HG03571 (cell line): ENCODE data around the gene OBSCN.
"Not testable (repeated sequence)": the region's sequence is repeated elsewhere in the genome, so short reads cannot be mapped to it uniquely, and the experiment has no call there.

ENCODE experiments used
- ATAC-seq: cut with Tn5 transposase; IDR thresholded peaks from one replicate; pipeline ENCODE4 v1.9.1; 2021; ENCODE audit not compliant: unreplicated experiment

OBSCN gene

GRCh38 chr1:228171221-228171891, 36.5 kb upstream of the OBSCN start:
- ATAC-seq = no peak

GRCh38 chr1:228172591-228173527, 35.0 kb upstream of the OBSCN start:
- ATAC-seq = no peak

- ATAC-seq = not testable (repeated sequence)
Observed at GRCh38 chr1:228173528-228174481, 34.0 kb upstream of the OBSCN start.

- ATAC-seq = no peak
Observed at GRCh38 chr1:228174482-228175315, 33.1 kb upstream of the OBSCN start.

GRCh38 chr1:228175316-228176023, 32.4 kb upstream of the OBSCN start:
- no peak for ATAC-seq

GRCh38 chr1:228176024-228176395, 31.8 kb upstream of the OBSCN start:
- ATAC-seq = no peak

GRCh38 chr1:228176461-228177182, 31.2 kb upstream of the OBSCN start:
- no peak for ATAC-seq

GRCh38 chr1:228177183-228177475, 30.7 kb upstream of the OBSCN start:
- ATAC-seq = no peak

GRCh38 chr1:228177721-228178710, 29.8 kb upstream of the OBSCN start:
- ATAC-seq = no peak

- no peak for ATAC-seq
Observed at GRCh38 chr1:228178737-228179684, 28.8 kb upstream of the OBSCN start.

GRCh38 chr1:228180271-228180958, 27.4 kb upstream of the OBSCN start:
- no peak for ATAC-seq

- no peak for ATAC-seq
Observed at GRCh38 chr1:228180959-228181644, 26.7 kb upstream of the OBSCN start.

- no peak for ATAC-seq
Observed at GRCh38 chr1:228181645-228182034, 26.2 kb upstream of the OBSCN start.

- no peak for ATAC-seq
Observed at GRCh38 chr1:228182296-228183030, 25.4 kb upstream of the OBSCN start.

GRCh38 chr1:228184152-228184551, 23.7 kb upstream of the OBSCN start:
- no peak for ATAC-seq
